ENCODE measurements around the gene NPIPA8.
"Not testable (repeated sequence)": the region's sequence is repeated elsewhere in the genome, so short reads cannot be mapped to it uniquely, and the experiment has no call there.

NPIPA8 gene
- total RNA-seq: 0 reads per million in 4 experiments

GRCh38 chr16:18336636-18337035 lies at the start of gene NPIPA8:
Gene NPIPA8, minus strand, starts transcription at chr16:18336736. Its CDS starts 4,074 bp downstream, at chr16:18332662.
- not testable (repeated sequence) for DNase-seq

- not testable (repeated sequence) for DNase-seq
Observed at GRCh38 chr16:18385285-18385684, 48.7 kb upstream of the NPIPA8 start.

- DNase-seq: not testable (repeated sequence)
Observed at GRCh38 chr16:18384869-18385268, 48.3 kb upstream of the NPIPA8 start.

GRCh38 chr16:18384098-18384636 lies 47.6 kb upstream of the NPIPA8 start:
- not testable (repeated sequence) for DNase-seq

GRCh38 chr16:18382696-18383095 lies 46.2 kb upstream of the NPIPA8 start:
- not testable (repeated sequence) for DNase-seq

GRCh38 chr16:18347742-18348141 lies 11.2 kb upstream of the NPIPA8 start:
- not testable (repeated sequence) for DNase-seq

GRCh38 chr16:18346993-18347392 lies 10.5 kb upstream of the NPIPA8 start:
- not testable (repeated sequence) for DNase-seq

- not testable (repeated sequence) for DNase-seq
Observed at GRCh38 chr16:18344634-18345033, 8.1 kb upstream of the NPIPA8 start.

- DNase-seq: not testable (repeated sequence)
Observed at GRCh38 chr16:18341986-18342385, 5.5 kb upstream of the NPIPA8 start.

- DNase-seq: not testable (repeated sequence)
Observed at GRCh38 chr16:18341417-18341960, 5.0 kb upstream of the NPIPA8 start.

GRCh38 chr16:18339210-18339609 lies 2.7 kb upstream of the NPIPA8 start:
- not testable (repeated sequence) for DNase-seq

- DNase-seq: not testable (repeated sequence)
Observed at GRCh38 chr16:18311811-18312210, 24.7 kb downstream of the NPIPA8 start.

- not testable (repeated sequence) for DNase-seq
Observed at GRCh38 chr16:18309159-18309558, 27.4 kb downstream of the NPIPA8 start.

- DNase-seq: not testable (repeated sequence)
Observed at GRCh38 chr16:18307241-18307640, 29.3 kb downstream of the NPIPA8 start.

GRCh38 chr16:18306066-18306465 lies 30.5 kb downstream of the NPIPA8 start:
- DNase-seq: not testable (repeated sequence)

- DNase-seq: not testable (repeated sequence)
Observed at GRCh38 chr16:18303059-18303706, 33.4 kb downstream of the NPIPA8 start.

GRCh38 chr16:18297714-18298113 lies 38.8 kb downstream of the NPIPA8 start:
- not testable (repeated sequence) for DNase-seq

GRCh38 chr16:18296931-18297330 lies 39.6 kb downstream of the NPIPA8 start:
- not testable (repeated sequence) for DNase-seq

GRCh38 chr16:18294371-18294770 lies 42.2 kb downstream of the NPIPA8 start:
- DNase-seq: not testable (repeated sequence)

GRCh38 chr16:18293337-18293956 lies 43.1 kb downstream of the NPIPA8 start:
- DNase-seq: not testable (repeated sequence)

- DNase-seq: not testable (repeated sequence)
Observed at GRCh38 chr16:18290959-18291358, 45.6 kb downstream of the NPIPA8 start.

- DNase-seq: not testable (repeated sequence)
Observed at GRCh38 chr16:18286342-18286741, 50.2 kb downstream of the NPIPA8 start.

GRCh38 chr16:18280319-18280718 lies 56.2 kb downstream of the NPIPA8 start:
- not testable (repeated sequence) for DNase-seq

All from effector CD8-positive, alpha-beta T cell (primary cell).